Parathyroid adenoma (tissue), 2 donors: ENCODE data around the gene ASB2.

Source experiments
- H2AFZ ChIP-seq: fragments of 300-600 bp; sonication (generic); one replicate; pipeline ENCODE4 v1.7.0; 2017; ENCODE audit warnings: antibody characterized with exemption, mild to moderate bottlenecking
- H3K27ac ChIP-seq: fragments of 300-600 bp; sonication (generic); one replicate; pipeline ENCODE4 v1.7.0; 2017
- H3K27me3 ChIP-seq: fragments of 300-600 bp; sonication (generic); one replicate; pipeline ENCODE4 v1.7.0; 2017; ENCODE audit warnings: low read length; ENCODE audit not compliant: control insufficient read depth, insufficient read depth
- H3K36me3 ChIP-seq: fragments of 300-600 bp; sonication (generic); one replicate; pipeline ENCODE4 v1.7.0; 2017; ENCODE audit warnings: low read length; ENCODE audit not compliant: control insufficient read depth, insufficient read depth
- H3K4me1 ChIP-seq: fragments of 300-600 bp; sonication (generic); one replicate; pipeline ENCODE4 v1.7.0; 2017; ENCODE audit warnings: control low read depth
- H3K4me2 ChIP-seq: fragments of 300-600 bp; sonication (generic); one replicate; pipeline ENCODE4 v1.7.0; 2017; ENCODE audit warnings: low read length
- H3K4me3 ChIP-seq: fragments of 300-600 bp; sonication (generic); one replicate; pipeline ENCODE4 v1.7.0; 2017; ENCODE audit warnings: low read depth, low read length
- H3K79me2 ChIP-seq: fragments of 300-600 bp; sonication (generic); one replicate; pipeline ENCODE4 v1.7.0; 2017; ENCODE audit warnings: control low read depth
- H3K9ac ChIP-seq: fragments of 300-600 bp; sonication (generic); one replicate; pipeline ENCODE4 v1.7.0; 2017; ENCODE audit warnings: mild to moderate bottlenecking
- H3K9me3 ChIP-seq: fragments of 300-600 bp; sonication (generic); one replicate; pipeline ENCODE4 v1.7.0; 2017; ENCODE audit warnings: low read length; ENCODE audit not compliant: control insufficient read depth
- CTCF ChIP-seq: fragments of 300-600 bp; sonication (generic); IDR thresholded peaks from one replicate; pipeline ENCODE4 v1.7.0; 2017; ENCODE audit warnings: antibody characterized with exemption, mild to moderate bottlenecking
- donor health status: primary hyperparathyroidism.

The ASB2 gene

DNA sequence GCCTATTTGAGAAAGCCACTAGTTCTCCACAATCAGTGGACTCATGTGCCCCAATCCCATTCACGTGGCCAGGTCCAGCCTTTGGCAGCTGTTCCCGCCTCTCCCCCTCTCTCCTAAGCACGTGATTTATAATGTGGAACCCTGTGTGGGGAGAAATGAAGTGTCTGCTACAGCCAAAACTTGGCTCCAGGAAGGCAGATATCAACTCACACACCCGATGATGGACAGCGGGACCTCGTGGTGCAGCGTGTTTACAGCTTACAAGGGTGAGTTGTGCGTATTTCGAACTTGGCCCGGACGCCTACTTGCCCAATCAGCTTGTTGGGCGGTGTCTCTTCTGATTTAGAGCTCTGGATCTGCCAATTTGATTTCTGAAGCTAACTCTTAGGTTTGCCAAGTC, 87.4 kb downstream of the ASB2 start:
- no peak overlapping the region for H3K9ac ChIP-seq

DNA sequence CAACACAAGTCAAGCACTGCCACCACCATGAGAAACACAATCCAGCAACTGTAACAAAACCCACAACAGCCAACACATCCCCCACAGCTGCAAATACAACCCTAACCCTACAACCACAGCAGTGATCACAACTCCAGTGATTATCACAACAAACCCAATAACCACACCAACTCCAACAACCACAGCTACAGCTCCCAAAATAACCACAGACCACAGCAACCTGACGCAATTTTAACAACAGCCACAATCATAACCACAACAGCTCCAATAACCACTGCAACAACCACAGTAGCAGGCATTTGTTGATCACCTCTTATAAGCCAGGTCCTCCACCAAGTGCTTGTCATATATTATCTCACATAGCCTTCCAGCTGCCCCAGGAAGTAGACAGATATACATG, 91.4 kb downstream of the ASB2 start:
- no peak for TF ChIP-seq CTCF
- Histone ChIP-seq H3K27ac (no peak overlapping the region), H3K9me3 (no peaks in the 10 kb centered on the region), H3K4me1 (no peaks in the 10 kb centered on the region), H3K4me2 (no peak overlapping the region), H3K27me3 (no peaks in the 10 kb centered on the region), H3K4me3 (no peak overlapping the region), H2AFZ (no peak overlapping the region), H3K9ac (no peak overlapping the region), H3K36me3 (no peaks in the 10 kb centered on the region), H3K79me2 (no peaks in the 10 kb centered on the region)

More for the DNA sequence above, 87.4 kb downstream of the ASB2 start:
- Histone ChIP-seq H3K36me3 (no peaks in the 10 kb centered on the region), H3K9me3 (no peaks in the 10 kb centered on the region), H3K4me3 (no peak overlapping the region), H3K27me3 (no peaks in the 10 kb centered on the region), H3K4me2 (no peak overlapping the region), H3K27ac (no peak overlapping the region), H3K4me1 (no peaks in the 10 kb centered on the region), H3K79me2 (no peaks in the 10 kb centered on the region), H2AFZ (no peak overlapping the region)
- no peak for TF ChIP-seq CTCF
